H1 (cell line): ENCODE results near the gene DENND5B.

Source experiments
- CBX5 ChIP-seq: fragments of 300-800, 300-1000 bp; sonication (generic); IDR thresholded peaks from 2 replicates; pipeline ENCODE4 v1.7.1; 2016; ENCODE audit warnings: antibody characterized with exemption, low read length, low read depth
- CTCF ChIP-seq, 3 experiments: IDR thresholded peaks; 1 replicate in 2 of 3; 2 replicates in 1 of 3; pipeline versions ENCODE4 v1.5.1 to v1.6.1; 2011; ENCODE audit warnings: low read length in 3 of 3, mild to moderate bottlenecking in 3 of 3, inconsistent platforms in 2 of 3, low read depth in 1 of 3, moderate library complexity in 1 of 3; ENCODE audit not compliant: insufficient read depth in 1 of 3; ENCODE audit errors: control extremely low read depth in 1 of 3
- EZH2 ChIP-seq: fragments of 200-600 bp; sonication (generic); IDR thresholded peaks from 2 replicates; pipeline ENCODE4 v1.7.1; 2012; ENCODE audit warnings: low read depth, mild to moderate bottlenecking, moderate library complexity, low read length, inconsistent platforms; ENCODE audit not compliant: severe bottlenecking
- JUN ChIP-seq: IDR thresholded peaks from 2 replicates; pipeline ENCODE4 v1.6.1; 2011; ENCODE audit warnings: low read depth, mild to moderate bottlenecking, improper control_type of control experiment, low read length
- NRF1 ChIP-seq: IDR thresholded peaks from 2 replicates; pipeline ENCODE4 v1.6.1; 2011; ENCODE audit warnings: mild to moderate bottlenecking, low read depth, low read length, improper control_type of control experiment
- RAD21 ChIP-seq, 2 experiments: IDR thresholded peaks in 1 of 2; conservative IDR thresholded peaks in 1 of 2; 2 replicates each; pipeline ENCODE4 v1.6.1; 2011; ENCODE audit warnings: low read depth in 2 of 2, low read length in 2 of 2, improper control_type of control experiment in 1 of 2, inconsistent platforms in 1 of 2, mild to moderate bottlenecking in 1 of 2, moderate library complexity in 1 of 2
- SIN3A ChIP-seq, 2 experiments: IDR thresholded peaks in 1 of 2; conservative IDR thresholded peaks in 1 of 2; 2 replicates each; pipeline ENCODE4 v1.6.1; 2011 to 2012; ENCODE audit warnings: low read length in 2 of 2, improper control_type of control experiment in 1 of 2, low read depth in 1 of 2, mild to moderate bottlenecking in 1 of 2
- SP1 ChIP-seq: IDR thresholded peaks from 2 replicates; pipeline ENCODE4 v1.6.1; 2011; ENCODE audit warnings: low read depth, low read length

GRCh38 chr12:31478898-31479297 is 112.0 kb downstream of the DENND5B start:
- TF ChIP-seq CTCF (IDR thresholded peaks at IDR 0.05; ENCODE audit: control extremely low read depth in 1 of 3, insufficient read depth in 1 of 3, low read depth in 1 of 3, low read length in 3 of 3), result no peak
- TF ChIP-seq EZH2, result no peak
- no peak for TF ChIP-seq JUN
- no peak for TF ChIP-seq NRF1
- TF ChIP-seq RAD21 (IDR thresholded peaks at IDR 0.05 in 1 of 2, conservative IDR thresholded peaks at IDR 0.05 in 1 of 2; ENCODE audit: low read depth in 2 of 2, low read length in 2 of 2), result no peak
- no peak for TF ChIP-seq CBX5
- TF ChIP-seq SP1, result no peak
- TF ChIP-seq SIN3A (conservative IDR thresholded peaks at IDR 0.05 in 1 of 2, IDR thresholded peaks at IDR 0.05 in 1 of 2; ENCODE audit: low read depth in 1 of 2, low read length in 2 of 2), result no peak
